ENCODE results near the gene KRT83.

Gene KRT83

GRCh38 chr12:52320784-52321400, at the start of gene KRT83:
TSS of gene KRT83 (minus strand) at chr12:52321398. CDS start at chr12:52321335, 63 bp downstream.
- no peaks in the 10 kb centered on the region for H3K79me2 ChIP-seq
- no peaks in the 10 kb centered on the region for H3K9me3 ChIP-seq (ENCODE audit: control insufficient read depth, low read length)
- TF ChIP-seq CTCF (IDR thresholded peaks at IDR 0.05) = no peak
- no peak within 1 kb of the TSS for H3K9ac ChIP-seq
- no peaks in the 10 kb centered on the region for H3K4me1 ChIP-seq
- H3K27me3 ChIP-seq (ENCODE audit: control insufficient read depth, insufficient read depth, low read length) = no peaks in the 10 kb centered on the region
- H3K4me3 ChIP-seq (ENCODE audit: low read depth, low read length) = no peak within 1 kb of the TSS
- H3K36me3 ChIP-seq (ENCODE audit: control insufficient read depth, insufficient read depth, low read length) = no peaks in the 10 kb centered on the region
- no peak within 1 kb of the TSS for H3K27ac ChIP-seq
- no peak within 1 kb of the TSS for H2AFZ ChIP-seq
- H3K4me2 ChIP-seq (ENCODE audit: low read length) = no peak within 1 kb of the TSS

GRCh38 chr12:52369809-52370208, 48.6 kb upstream of the KRT83 start:
- H3K4me1 ChIP-seq = peaks cover 14% of the 10 kb centered on the region
- no peak for TF ChIP-seq CTCF (IDR thresholded peaks at IDR 0.05)
- no peak overlapping the region for H3K4me2 ChIP-seq (ENCODE audit: low read length)
- H2AFZ ChIP-seq = no peak overlapping the region
- H3K9me3 ChIP-seq (ENCODE audit: control insufficient read depth, low read length) = no peaks in the 10 kb centered on the region
- H3K27me3 ChIP-seq (ENCODE audit: control insufficient read depth, insufficient read depth, low read length) = no peaks in the 10 kb centered on the region
- H3K36me3 ChIP-seq (ENCODE audit: control insufficient read depth, insufficient read depth, low read length) = no peaks in the 10 kb centered on the region
- no peaks in the 10 kb centered on the region for H3K79me2 ChIP-seq
- H3K4me3 ChIP-seq (ENCODE audit: low read depth, low read length) = no peak overlapping the region
- no peak overlapping the region for H3K27ac ChIP-seq
- H3K9ac ChIP-seq = no peak overlapping the region

GRCh38 chr12:52369211-52369610, 48.0 kb upstream of the KRT83 start:
- Histone ChIP-seq H2AFZ (no peak overlapping the region), H3K4me1 (peaks cover 14% of the 10 kb centered on the region), H3K27ac (no peak overlapping the region), H3K27me3 (ENCODE audit: control insufficient read depth, insufficient read depth, low read length) (no peaks in the 10 kb centered on the region), H3K9me3 (ENCODE audit: control insufficient read depth, low read length) (no peaks in the 10 kb centered on the region), H3K9ac (no peak overlapping the region), H3K4me2 (ENCODE audit: low read length) (no peak overlapping the region), H3K4me3 (ENCODE audit: low read depth, low read length) (no peak overlapping the region), H3K79me2 (no peaks in the 10 kb centered on the region), H3K36me3 (ENCODE audit: control insufficient read depth, insufficient read depth, low read length) (no peaks in the 10 kb centered on the region)
- TF ChIP-seq CTCF (IDR thresholded peaks at IDR 0.05) = no peak

GRCh38 chr12:52368508-52368907, 47.3 kb upstream of the KRT83 start:
- H3K79me2 ChIP-seq = no peaks in the 10 kb centered on the region
- TF ChIP-seq CTCF (IDR thresholded peaks at IDR 0.05) = no peak

GRCh38 chr12:52367876-52368275, 46.7 kb upstream of the KRT83 start:
- Histone ChIP-seq H3K4me2 (ENCODE audit: low read length) (no peak overlapping the region), H3K79me2 (no peaks in the 10 kb centered on the region), H3K4me3 (ENCODE audit: low read depth, low read length) (no peak overlapping the region), H3K4me1 (peaks cover 14% of the 10 kb centered on the region), H3K27ac (no peak overlapping the region), H3K9me3 (ENCODE audit: control insufficient read depth, low read length) (no peaks in the 10 kb centered on the region), H3K27me3 (ENCODE audit: control insufficient read depth, insufficient read depth, low read length) (no peaks in the 10 kb centered on the region), H2AFZ (no peak overlapping the region), H3K9ac (no peak overlapping the region), H3K36me3 (ENCODE audit: control insufficient read depth, insufficient read depth, low read length) (no peaks in the 10 kb centered on the region)
- no peak for TF ChIP-seq CTCF (IDR thresholded peaks at IDR 0.05)

More at GRCh38 chr12:52368508-52368907, 47.3 kb upstream of the KRT83 start:
- Histone ChIP-seq H3K9ac (no peak overlapping the region), H3K27me3 (ENCODE audit: control insufficient read depth, insufficient read depth, low read length) (no peaks in the 10 kb centered on the region), H3K4me2 (ENCODE audit: low read length) (no peak overlapping the region), H2AFZ (no peak overlapping the region), H3K4me1 (peaks cover 14% of the 10 kb centered on the region), H3K9me3 (ENCODE audit: control insufficient read depth, low read length) (no peaks in the 10 kb centered on the region), H3K27ac (no peak overlapping the region), H3K4me3 (ENCODE audit: low read depth, low read length) (no peak overlapping the region), H3K36me3 (ENCODE audit: control insufficient read depth, insufficient read depth, low read length) (no peaks in the 10 kb centered on the region)

Measured in parathyroid adenoma (tissue), 2 donors.